GM18907 (cell line): Measurements from ENCODE around the gene BGN.
A peak's percentile ranks its signal among the peaks of the same experiment; 100 is the strongest.

Experiments used
- ATAC-seq: cut with Tn5 transposase; IDR thresholded peaks from one replicate; pipeline ENCODE4 v1.9.1; 2021; ENCODE audit warnings: mild to moderate bottlenecking, moderate library complexity; ENCODE audit not compliant: unreplicated experiment

BGN gene

GRCh38 chrX:153502131-153502530 is 7.4 kb downstream of the BGN start:
- no peak for ATAC-seq

GRCh38 chrX:153502796-153503195 is 8.0 kb downstream of the BGN start:
- no peak for ATAC-seq

DNA sequence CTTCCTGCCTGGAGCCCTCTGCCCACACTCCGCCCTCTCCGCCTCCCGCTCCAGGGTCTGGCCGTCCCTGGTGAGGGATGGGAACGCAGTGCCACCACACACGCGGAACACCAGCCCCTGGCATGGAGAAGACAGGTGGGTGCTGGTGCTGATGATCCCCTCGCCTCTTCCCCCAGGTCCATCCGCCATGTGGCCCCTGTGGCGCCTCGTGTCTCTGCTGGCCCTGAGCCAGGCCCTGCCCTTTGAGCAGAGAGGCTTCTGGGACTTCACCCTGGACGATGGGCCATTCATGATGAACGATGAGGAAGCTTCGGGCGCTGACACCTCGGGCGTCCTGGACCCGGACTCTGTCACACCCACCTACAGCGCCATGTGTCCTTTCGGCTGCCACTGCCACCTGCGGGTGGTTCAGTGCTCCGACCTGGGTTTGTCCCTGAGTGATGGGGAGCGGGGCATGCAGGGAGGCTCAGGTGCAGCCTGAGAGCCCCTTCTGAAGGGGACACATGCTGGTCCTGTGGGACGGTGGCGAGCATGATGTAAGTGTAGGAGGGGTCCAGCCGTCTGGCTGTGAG is 9.8 kb downstream of the BGN start:
- no peak for ATAC-seq

DNA sequence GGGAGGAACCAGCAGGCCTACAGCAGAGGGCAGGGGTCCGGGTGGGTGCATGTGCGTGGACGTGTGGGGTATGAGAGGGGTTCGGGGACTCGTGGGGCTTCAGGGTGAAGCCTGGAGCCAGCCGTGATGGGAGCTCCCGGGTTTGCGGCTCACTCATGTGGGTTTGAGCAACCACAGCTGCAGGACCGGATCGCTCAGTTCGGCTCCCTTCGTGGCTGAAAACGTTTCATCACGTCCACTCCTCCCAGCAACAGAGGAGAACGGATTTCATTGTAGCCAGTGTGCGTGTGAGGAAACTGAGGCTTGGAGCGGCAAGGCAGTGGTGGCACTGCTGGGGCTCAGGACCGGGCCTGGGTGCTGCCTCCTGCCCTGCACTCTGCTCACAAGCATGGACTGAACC is 10.6 kb downstream of the BGN start:
- ATAC-seq, result no peak

DNA sequence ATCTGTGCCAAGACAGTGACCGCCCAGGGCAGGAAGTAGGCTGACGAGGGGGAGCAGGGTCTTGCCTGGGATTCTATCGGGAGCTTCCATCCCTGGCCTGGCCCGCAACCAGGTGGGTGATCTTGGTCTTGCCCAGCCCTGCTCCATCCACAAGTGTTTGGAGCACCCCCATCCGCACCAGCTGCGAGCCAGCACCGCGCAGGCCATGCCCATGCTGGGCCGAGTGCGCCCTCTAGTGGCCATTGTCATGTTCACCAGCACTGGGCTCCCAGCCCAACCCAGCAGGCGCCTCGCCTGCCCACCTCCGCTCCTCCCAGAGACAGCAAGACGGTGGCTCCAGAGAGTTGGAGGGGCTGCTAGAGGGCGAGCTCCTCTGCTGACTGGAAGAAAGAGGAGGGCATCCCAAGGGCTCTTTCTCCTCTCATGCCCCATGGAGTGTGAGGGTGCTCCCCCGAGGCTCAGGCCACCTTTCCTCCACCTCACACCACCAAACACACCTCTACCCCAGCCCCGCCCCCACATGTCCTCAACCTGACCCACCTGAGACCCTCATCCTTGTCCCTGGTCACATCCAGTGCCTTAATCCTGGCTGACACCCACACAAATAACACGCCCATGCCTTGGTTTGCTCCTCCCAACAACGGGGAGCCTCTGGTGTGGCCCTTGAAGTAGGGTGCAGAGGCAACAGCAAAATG is 12.9 kb downstream of the BGN start:
- ATAC-seq, result peak; percentile 90

DNA sequence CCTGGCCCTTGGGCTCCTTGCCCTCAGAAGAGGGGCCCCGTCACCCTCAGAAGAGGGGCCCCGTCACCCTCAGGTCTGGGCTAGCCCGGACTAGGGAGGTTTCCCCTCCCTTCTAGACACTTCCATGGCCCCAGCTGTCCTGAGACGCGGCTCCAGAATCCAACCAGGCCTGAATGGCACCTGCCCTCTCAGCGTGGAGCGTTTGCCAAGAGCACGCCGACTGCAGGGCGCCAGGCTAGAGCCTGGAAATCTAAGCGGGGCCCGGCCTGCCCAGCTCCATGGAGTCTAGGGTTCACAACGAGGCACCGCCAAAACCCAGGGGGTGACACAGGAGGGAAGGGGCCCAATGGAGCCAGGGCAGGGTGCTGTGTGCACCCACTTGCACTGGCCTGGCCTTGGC is 14.8 kb downstream of the BGN start:
- ATAC-seq, result no peak

DNA sequence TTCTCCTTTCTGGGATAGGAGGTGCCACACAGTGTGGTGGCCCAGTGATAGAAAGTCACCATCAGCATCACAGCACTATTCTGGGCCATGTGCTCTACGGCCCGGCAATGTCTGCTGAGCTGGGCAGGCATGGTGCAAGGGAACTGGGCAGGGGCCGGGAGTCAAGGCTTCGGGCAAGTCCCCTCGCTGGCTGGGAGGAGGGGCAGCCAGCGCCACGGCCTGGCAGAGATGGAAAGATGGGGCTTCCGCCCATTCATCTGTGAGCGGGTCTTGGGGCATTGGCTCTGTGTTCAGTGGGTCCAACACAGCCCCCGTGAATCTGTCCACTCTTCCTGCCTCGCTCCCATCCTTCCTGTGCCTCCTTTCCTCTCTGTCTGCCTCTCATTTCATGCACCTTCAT is 15.6 kb downstream of the BGN start:
- ATAC-seq, result no peak

- no peak for ATAC-seq
Observed at GRCh38 chrX:153511784-153512500, 17.2 kb downstream of the BGN start.

DNA sequence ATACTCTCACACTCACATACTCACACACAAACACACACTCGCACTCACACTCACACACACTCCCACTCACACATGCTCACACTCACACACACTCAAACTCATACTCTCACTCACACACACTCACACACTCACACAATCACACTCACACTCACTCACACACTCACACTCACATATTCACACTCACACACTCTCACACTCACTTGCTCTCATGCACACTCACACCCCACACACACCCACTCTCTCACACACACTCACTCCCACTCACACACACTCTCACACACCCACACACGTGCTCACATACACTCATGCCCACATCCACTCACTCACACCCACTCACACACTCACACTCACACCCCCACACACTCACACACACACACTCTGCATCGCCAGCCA is 17.7 kb downstream of the BGN start:
- no peak for ATAC-seq

DNA sequence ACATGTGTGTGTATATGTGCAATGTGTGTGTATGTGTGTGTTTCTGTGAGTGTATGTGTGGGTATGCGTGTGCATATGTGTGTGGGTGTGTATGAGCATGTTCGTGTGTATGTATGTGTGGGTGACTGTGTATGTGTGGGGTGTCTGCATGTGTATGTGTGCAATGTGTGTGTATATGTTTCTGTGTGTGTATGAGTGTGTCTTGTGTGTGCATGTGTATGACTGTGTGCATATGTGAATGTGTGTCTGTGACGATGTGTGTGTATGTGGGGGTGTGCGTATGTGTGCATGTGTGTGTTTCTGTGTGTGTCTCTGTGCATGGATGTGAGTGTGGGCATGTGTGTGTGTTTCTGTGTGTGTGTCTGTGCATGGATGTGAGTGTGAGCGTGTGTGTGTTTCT is 18.5 kb downstream of the BGN start:
- no peak for ATAC-seq

GRCh38 chrX:153514259-153514658 is 19.5 kb downstream of the BGN start:
- ATAC-seq, result no peak

DNA sequence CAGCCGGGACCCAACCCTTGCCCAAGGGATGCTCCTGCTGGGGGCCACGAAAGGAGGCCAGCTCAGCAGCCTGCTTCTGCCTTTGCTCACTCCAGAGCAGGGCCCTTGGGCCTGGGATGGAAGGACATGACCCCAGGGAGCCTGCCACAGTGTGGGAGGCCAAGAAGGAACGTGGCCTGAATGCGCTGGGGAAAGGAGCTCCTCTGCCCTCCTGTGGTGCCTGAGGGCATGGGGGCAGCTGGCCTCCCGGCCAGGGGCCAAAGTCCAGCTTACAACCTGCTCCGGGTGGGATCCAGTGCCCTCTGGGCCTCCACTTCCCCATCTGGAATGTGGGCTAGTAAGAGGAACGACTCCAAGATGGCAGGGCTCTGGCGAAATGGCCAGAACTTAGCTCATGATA is 20.7 kb downstream of the BGN start:
- ATAC-seq, result no peak

DNA sequence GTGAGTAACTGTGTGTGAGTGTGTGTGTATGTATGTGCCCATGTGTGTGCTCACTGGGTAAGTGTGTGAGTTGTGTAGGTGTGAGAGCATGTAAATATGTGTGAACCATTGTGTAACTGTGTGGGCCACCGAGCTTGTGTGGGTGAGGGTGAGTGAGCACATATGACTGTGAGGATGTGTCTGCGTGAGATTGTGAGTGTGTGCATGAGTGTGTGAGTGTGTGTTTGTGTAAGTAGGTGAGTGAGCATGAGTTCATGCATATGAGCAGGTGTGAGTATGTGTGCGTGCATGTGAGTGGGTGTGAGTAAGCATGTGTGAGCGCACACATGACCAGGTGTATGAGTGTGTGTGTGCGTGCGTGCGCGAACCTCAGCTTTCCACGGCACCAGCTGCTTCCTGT is 21.3 kb downstream of the BGN start:
- ATAC-seq, result no peak

DNA sequence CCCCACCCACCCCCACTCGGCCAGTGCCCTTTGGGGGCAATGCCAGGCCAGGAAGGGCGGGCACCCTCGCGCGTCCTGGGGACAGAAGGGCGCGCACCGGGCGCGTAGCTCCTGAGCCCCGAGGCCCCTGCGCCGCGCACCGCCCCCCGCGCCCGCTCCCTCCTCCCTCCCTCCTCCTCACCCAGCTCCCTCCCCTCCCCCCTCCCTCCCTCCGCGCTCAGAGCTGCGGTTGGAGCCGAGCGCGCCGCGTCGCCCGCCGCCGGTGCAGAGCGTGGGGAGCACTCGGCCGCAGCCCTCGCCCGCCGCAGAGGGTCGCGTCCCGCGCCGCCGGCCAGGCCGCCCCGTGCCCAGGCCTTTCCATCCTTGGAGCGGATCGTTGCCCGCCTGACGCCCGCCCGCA is 22.6 kb downstream of the BGN start, which contains the start of gene ATP2B3:
Gene ATP2B3, plus strand, starts transcription at position 220 of the 400 bp plus-strand sequence. CDS start 18,606 bp downstream, outside the sequence.
- no peak for ATAC-seq

DNA sequence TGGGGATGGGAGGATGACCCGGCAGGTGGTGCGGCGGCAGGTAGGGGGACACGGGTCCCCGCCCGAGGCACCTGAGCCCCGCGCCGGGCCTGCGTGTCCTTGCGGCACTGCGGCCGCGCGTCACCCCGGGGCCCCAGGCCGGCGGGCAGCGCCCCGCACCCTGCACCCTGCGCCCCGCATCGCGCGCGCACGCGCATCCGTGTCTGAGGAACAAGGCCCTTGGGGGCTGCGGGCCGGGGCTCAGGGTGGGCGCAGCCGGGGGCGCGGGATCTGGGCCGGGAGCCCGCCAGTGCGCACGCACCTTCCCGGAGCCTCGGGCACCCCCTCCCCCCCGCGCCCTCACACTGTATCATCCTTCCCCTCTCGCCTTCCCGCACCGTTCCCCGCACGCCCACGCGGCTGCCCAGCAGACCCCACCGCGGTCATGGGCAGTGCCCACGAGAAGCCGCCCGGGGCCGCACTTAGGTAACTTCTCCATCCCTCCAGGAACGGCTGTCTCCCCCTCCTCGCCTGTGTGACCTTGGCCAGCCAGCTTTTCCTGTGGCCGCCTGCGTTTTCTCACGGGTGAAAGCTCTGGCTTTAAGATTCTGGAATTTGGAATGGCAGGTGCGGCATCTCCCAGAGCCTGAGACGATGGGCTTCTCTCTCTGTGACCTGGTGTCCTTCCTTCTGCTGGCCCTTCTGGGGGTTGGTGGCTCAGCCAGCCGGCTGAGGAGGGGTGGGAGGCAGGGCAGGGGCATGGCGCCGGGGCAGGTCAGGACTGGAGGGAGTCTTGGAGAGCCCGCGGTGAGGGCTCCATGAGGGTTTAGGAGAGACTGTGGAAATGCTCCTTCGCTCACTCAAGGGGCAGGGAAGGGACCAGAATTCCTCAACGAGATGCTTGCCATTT is 23.4 kb downstream of the BGN start:
- ATAC-seq, result no peak

DNA sequence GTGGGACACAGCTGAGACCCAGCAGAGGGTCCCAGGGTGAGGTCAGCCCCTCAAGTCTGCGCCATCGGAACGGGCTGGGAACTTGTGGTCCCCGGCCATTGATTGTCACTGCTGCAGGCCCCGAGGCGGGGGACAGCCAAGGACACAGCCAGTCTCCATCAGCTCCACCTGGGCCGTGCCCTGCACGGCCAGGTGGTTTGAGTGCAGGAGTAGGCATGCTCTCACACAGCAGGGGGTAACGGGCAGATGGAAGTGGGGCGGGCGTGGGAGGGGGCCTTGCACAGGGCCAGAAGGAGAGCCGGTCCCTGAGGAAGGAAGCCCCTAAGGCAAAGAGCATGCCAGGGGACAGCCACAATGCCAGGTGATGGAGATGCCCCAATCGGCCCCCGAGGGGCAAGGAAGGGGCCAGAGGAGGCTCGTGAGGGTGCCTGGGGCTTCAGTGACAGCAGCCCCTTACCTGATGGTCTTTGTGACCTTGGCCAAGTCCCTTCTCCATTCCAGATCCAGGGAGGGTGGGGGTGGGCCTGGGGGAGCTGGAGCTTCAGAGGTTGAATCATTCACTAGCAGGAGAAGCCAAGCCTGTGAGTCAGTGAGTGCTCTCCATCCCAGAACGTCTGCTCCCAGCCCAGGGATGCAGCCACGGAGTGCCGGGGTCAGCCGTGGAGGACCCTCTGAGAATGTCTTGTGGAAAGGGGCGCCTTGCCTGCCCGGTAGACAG is 24.9 kb downstream of the BGN start:
- ATAC-seq, result no peak

- no peak for ATAC-seq
Observed at GRCh38 chrX:153520287-153520917, 25.6 kb downstream of the BGN start.

DNA sequence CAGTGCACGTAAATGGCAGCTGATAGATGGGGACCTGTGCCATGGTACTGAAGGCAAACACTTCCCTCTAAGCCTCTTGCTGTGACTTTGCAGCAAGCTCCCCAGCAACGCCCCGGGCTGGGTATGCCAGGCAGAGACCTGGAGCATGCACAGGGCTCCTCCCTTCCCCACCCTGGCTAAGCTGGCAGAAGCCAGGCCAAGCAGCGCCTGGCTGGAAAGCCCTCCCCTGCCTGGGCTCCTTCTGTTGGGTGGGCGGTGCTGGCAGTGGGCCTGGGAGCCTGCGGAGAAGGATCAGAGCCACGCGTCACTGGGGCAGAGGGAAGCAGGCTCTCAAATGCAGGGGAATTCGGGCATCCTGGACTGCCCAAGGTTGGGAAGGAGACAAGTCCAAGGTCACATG is 26.3 kb downstream of the BGN start:
- no peak for ATAC-seq

- no peak for ATAC-seq
Observed at GRCh38 chrX:153522259-153522658, 27.5 kb downstream of the BGN start.

GRCh38 chrX:153523269-153523668 is 28.5 kb downstream of the BGN start:
- no peak for ATAC-seq
